CD4-positive, alpha-beta T cell treated with Interleukin-12 subunit alpha and Interleukin-12 subunit beta, for 1 hour (primary cell): Measurements from ENCODE around the gene TTC39C.

Source experiments
- DNase-seq: peaks from one replicate; pipeline ENCODE4 v3.0.0-alpha.2; 2020

TTC39C gene

DNA sequence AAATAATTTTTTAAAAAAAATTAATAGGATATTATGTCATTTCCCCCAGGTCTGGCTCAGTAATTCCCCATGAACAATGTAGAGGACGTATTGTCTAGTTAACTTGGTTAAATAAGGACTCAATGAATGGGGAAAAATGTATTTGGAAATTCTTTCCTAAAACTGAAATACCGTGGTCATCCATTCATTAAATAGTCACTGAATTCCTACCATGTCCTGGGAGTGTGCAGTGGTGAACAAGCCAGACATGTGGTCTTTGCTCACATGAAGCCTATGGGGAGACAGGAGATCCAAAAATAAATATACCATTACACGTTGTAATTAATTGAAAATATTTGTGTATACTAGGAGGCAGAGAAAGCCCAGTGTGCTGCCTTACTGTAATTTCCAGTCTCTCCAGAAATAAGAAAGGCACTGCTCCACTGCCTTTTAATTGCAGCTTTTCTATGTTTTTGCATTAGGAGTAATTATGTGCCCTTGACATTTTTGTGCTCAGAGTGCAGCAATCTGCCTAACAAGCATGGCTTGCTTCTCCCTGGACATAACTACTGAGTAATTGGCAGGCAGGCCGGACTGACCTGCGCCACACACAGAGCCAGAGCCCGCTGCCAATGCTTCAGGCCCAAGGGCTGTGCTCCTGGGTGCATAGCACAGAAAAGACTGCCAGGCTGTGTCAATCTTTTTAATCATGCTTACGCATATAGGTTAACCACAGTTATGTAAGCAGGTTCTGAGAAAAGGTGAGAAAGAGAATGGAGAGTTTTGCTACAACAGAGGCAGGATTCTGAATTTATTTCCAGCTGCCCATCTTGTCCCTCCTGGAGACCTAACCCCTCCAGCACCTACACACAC, 22.2 kb upstream of the TTC39C start:
- peak; percentile 78 for DNase-seq

DNA sequence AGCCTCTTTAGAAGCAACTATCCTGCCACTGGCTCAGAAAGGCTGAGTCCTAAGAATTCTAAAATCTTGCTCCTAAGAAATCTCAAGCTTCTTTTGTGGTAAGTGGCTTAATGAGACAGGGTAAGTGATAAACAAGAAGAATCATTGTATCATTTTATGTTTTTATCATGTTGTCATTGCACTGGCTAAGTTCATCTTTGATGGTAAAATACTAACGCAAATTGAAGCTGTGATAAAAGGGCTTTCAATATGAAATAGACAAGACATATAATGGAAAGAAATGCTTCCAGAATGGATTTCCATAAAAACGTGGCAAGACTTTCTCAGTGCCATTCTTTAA, 21.6 kb upstream of the TTC39C start:
- no peak for DNase-seq

DNA sequence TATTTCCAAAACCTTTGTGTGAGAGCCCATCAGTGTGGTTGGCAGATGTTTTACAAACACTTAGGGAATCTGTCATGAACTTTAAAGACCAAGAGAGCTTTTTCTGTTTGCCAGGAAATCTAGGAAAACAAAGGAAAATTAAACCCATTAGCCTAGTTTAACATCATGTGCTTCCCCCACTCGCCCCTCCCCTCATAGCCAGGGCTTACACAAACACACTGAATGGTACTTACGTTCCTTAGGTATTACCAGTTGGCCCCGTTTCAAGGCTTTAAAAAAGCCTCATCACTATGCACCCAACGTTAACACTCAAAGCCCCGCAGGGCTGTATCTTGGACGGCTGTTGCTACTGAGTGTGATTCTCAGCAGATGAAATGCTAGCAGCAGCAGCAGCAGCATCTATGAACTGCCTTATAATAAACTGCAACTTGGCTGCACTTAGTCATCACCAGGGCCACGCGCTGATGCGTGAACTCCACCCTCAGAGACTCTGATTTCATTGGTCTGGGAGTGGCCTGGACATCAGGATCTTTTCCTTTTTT, 20.1 kb upstream of the TTC39C start:
- DNase-seq, result peak; percentile 48

DNA sequence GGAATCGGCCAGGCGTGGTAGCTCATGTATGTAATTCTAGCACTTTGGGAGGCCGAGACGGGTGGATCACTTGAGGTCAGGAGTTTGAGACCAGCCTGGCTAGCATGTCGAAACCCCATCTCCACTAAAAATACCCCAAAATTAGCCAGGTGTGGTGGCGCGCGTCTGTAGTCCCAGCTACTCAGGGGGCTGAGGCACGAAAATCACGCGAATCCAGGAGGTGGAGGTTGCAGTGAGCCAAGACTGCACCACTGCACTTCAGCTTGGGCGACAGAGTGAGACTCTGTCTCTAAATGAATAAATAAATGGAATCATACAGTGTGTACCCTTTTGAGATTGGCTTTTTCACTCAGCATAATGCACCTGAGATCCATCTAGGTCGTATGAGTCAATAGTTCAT, 19.4 kb upstream of the TTC39C start:
- DNase-seq, result no peak

DNA sequence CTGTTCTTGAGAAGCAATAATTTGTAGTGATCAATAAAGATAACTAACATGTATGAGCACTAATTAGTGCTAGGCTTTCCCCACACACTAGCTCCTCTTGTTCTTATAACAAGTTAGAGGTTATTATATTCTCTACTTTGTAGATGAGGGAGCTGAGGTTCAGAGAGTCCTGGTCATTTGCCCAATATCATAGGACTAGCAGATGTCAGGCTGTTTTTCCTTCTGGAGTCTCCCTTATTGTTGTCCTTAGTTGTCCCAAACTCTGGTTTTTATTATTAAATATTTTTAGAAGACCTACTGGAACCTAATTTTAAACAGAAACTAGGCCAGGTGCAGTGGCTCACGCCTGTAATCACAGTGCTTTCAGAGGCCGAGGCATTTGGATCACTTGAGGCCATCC, 16.5 kb upstream of the TTC39C start:
- no peak for DNase-seq

DNA sequence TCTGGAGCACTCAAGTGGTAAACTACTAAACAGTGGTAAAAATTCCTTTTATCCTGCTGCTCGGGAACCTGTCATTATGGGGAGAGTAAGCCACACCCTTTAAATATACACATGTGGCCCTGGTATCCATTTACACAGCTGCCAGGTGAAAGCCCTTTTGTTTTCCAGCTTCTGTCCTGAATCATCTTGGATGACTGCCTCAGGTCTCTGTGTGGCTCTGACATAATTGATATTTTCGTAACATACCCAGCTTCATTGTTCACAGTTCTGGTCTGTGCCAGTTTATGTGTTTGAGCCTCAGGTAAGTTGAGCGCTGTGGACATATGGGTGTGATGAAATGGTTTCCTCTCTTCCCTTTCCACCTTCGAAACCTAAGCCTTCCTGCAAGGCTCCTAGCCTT, 15.7 kb upstream of the TTC39C start:
- DNase-seq, result no peak

DNA sequence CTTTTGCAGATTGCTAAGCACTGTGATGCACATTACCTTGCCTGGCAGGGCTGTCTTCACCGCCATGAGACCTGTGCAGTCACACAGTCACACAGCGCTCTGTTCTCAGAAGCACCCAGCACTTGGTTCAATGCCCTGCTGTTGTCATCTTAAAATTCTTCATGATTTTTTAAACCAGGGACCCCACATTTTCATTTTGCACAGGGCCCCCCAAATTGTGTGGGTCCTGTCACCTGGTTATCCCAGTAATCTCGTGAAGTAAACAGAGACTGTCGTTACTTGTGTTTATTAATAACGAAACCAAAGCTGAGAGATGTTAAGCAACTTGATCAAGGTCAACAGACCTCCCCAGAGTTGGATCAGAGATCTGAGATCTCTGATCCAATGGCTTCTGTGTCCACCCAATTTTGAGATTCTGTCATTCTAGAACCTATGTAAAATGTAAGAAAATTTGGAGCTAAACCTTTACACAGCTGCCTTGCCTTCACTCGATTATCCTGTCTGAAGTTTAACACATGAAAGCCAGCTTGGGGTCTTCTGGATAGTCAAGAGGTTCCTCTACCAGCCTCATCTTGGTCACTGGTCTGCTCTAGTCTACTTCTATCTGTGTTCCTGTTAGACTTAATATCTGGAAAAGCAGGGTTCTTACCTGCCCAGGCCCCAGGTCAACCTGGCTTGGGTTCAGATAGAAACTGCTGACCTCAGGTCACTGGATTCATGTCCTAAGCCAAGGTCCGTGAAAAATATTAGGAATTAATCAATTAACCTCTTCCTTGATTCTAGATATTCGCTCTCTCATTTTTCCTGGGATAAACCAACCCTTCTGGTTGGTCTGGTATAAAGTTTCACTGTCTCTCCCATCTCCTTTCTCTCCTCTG, 13.7 kb upstream of the TTC39C start:
- peak; percentile 43 for DNase-seq

DNA sequence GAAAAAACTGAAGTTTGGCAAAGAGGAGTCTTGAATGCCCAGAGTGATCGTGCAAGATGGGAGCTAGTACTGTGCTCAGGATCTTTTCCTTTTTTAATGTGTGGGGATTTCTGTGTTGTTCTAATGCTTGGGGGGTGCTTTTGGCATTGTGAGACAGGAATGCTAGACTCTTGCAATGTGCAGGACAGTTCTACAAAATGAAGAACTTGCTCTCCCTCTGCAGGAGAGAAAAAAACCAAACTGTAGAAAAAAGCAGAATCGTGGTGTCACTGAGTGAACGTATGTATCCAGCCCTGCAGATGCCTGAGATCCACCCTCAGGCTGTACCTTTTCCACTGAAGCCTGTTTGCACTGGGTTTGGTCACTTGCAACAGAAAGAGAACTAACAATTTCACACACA, 12.1 kb upstream of the TTC39C start:
- DNase-seq, result no peak

DNA sequence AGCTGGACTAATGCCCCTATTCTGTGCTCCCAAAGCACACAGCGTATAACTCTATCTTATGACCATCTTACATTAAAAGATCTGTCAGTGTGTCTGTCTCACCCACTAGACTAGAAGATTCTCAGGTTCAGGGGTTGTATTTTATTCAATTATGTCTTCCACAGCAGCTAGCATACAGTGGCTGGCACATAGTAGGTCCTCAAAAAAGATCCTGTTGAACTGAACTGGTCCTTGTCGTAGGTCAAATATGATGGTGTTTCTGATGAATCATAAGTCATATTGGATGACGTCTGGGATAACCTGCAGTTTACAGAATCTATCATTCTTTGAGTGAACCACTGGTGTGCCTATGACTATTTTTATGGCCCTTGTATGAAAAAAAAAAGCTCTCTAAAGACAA, 11.3 kb upstream of the TTC39C start:
- no peak for DNase-seq

DNA sequence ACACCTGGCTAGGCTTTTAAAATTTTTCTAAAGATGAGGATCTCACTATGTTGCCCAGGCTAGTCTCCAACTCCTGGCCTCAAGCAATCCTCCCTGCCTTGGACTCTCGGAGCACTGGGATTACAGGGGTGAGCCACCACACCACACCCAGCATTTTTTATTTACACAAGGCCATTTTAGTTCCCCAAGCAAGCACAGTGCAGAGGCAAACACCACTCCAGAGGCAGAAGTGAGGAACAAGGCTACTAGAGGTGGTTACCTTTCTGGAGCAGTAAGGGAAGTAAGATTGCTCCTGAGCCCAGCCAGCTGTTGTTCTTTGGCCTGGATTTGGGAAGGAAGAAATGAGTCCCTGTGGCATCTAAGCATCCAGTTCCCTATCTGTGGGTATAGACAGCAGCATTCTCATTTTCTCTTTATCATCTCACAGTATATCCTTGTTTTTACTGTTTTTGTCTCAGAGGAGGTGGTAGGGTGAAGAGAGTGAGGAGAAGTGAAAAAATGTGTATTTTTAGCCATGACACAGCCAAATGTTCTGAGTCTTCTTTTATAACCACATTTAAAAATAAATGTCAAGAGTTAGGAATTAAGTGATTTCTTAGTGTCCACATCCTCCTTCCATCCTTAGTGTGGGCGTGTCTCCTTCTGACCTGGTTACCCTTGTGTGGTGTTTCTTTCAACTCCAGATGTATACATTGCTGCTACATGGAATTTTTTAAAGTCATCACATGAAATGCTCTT, 10.5 kb upstream of the TTC39C start:
- no peak for DNase-seq

DNA sequence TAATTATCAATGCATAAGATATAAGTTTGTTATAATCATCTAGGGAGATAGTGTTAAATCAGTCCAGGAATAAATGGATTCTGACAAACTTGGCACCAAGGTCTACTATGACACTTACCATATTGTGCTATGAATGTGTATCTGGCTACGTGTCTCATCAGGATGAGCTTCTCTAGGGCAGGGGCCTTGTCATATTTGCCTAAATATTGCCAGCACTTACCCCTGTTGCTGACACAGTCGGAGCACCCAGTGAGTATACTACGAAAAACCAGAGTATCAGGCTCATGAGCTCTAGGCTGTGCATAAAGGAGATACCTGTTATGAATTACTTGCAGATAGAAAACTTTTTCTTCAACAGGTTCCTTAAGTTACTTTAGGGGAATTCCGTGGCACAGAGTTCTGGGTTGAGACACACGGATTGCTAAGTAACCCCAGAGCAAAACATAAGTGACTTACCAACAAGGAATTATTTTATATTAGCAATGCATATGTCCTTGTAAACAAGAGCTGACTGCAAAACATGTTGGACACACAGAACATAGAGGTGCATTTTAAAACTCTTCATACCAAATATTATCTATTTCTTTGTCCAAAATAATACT, 7.7 kb upstream of the TTC39C start:
- peak; percentile 46 for DNase-seq

DNA sequence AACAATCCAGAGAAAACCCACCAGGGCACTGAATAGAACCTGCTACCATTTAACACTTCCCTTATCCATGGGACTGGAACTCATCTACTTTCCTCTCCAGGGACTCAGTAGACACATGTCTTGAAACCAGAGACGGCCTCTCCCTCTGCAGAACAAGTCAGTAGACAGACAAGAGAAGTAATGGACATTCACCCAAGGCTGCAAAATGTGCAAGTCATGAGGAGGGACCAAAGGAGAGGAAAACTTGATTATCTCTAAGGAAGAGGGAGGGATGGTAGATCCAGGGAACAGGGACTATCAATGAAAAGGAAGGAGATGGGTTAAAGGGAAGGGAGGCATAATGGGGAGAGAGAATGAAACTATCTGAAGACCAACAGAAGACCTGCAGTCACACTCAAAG, 5.3 kb upstream of the TTC39C start:
- DNase-seq, result no peak

DNA sequence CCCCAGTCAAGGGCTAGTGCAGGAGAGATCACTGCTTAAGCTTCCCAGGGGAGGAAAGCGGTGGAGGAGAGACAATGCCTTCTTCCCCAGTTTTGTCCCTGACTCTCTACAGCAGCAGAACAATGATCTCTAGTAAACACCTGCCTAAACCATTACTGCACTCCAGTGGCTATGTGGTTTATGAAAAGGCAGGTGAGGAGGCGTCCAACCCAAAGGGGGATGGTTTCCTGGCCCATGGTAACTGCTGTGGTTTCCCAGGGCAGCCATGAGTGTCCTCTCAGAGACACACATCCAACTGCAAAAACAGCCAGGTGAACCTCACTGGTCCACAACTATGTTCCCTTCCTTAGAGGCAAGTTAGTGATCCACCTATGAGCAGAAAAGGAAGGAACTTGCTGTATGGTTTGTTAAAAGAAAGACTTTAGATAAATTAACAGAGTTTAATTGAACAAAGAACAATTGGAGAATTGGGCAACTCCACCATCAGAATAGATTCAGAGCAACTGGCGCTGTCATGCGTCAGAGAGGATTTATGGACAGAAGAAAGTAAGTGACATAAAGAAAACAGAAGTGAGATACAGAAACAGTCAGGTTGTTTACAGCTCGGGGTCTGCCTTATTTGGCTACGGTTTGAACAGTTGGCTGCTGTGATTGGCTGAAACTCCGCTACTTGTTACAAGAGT, 4.8 kb upstream of the TTC39C start:
- peak; percentile 58 for DNase-seq

DNA sequence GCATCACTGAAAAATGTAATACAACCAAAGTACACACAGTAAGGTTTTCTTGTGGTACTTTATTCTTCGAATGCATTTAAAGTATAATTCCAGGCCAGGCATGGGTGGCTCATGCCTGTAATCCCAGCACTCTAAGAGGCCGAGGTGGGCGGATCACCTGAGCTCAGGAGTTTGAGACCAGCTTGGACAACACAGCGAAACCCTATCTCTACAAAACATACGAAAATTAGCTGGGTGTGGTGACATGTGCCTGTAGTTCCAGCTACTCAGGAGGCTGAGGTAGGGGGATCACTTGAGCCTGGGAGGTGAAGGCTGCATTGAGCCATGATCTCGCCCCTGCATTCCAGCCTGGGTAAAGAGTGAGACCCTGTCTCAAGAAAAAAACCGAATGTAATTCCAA, 3.9 kb upstream of the TTC39C start:
- no peak for DNase-seq

DNA sequence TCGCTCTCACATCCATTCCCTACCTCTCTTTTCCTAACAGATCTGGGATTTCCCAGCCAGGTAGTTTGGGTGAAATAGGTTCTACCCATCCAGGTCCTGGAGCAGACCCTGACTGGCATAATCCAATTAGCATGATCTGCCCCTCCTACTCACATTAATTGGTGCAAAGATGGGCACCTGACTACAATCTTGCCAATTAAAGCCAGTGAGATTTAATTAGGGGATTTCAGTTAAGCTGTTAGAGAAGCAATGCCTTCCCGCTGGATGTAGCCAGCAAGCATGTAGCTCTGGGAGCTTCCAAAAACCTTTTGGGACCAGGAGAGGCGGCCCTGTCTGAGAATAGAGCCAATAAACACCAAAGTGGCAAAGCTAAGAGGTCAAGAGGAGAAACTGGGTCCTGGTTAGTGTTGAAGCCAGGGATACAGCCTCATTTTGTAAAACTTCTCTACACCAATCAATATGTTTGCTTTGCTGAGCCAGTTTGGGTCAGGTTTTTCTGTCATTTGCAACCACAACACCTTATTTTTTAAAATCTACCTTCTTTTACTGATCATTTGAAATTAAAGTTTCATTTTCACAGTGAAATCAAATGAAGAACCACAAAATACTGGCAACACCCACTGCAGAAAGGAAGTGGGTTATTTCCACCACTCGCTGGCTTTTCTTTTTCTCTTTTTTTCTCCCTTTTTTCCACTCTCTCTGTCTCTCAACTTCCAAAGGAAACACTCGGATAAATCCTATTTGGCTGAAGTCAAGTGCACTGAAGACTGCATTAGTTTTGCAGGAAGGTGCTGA, 3.2 kb upstream of the TTC39C start:
- peak; percentile 60 for DNase-seq

DNA sequence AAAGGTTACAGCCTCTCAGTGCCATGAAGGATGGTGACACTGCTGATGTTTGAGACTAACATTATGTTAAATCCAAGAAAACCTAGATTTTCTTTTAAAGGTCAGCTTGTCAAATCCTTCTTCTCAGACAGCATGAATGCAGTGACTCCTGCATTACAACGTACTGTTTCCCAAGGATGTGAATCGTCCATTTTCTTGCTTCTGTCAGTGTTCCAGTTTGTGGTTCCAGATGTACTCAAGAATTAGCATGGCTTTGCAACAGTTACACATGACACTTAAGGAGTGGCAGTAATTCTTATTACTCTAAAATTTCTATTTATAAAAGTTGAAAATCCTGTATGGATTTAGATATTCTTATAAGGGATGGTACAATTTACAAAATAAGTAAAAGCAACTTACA, 1.5 kb upstream of the TTC39C start:
- no peak for DNase-seq

DNA sequence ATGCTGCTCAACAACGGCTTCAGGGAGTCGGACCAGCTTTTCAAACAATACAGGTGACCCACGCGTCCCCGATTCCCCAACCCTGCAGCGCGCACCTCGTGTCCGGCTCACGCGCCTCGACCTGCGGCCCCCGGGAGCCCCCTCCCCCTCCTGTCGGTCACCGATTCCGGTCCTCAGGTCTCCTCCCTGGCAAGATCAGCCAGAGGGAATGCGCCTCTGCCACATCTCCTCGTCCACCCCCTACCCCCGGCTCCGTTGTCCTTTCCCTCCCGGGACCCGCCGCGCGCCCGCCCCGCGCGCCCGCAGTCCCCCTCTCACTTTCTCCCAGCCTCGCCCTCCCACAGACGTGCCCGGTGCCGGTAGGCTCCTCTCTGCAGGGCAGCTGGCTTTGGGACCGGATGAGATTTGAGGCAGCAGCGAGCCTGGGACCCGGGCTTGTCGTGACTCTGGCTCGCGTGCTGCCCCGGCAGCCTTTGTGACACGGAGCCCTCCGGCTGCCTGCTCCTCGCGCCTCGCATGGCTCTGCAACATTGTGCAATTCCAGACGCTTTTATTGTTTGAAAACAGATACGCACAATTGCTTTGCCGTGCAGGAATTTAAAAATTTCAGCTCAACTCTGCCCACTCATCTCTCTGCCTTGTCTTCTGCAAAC, 558 bp downstream of the TTC39C start:
- peak; percentile 43 for DNase-seq

DNA sequence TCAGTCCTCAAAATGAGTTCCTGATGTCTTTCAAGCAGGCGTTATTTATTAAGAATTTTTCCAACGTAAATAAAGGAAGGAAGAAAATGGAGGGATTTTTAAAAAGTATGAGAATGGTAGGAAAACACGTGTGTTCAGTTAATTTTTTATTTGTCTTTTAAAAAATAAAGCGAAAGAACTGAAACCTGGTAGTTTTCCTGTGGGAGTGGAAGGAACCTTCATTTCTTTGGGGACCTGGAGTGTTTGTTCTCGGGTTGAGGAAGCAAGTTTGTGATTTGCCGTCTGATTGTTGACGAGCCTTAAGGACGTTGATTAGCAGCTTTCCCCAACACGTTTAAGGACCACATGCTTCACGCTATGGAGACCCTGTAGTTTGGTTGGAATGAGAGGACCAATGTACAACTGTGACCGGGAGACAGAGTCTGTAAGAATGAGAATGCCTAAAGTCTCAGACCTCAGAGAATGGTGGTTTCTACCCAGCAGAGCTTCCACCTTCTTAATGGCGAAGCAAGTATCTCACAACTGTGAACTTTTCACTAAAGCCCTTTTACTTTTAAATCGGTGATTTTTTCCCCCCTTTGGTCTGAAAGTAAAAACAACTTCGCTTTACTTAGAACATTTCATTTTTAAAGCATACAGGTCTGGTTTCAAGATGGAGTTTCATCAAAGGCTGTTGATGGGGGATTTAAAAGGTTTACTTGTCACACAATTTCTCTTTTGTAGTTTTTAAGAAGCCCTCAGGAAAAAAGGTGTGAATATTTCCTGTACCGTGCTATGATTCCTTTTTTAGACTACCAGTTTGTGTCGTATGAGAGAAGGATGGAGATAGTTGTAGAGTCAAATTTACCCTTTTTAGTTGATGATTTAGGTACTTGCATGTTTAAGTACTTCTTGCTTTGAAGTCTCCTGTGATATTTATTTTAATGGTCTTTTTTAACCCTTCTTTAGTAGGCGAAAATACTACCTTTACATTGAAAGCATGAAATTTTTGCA, 1.4 kb downstream of the TTC39C start:
- no peak for DNase-seq

DNA sequence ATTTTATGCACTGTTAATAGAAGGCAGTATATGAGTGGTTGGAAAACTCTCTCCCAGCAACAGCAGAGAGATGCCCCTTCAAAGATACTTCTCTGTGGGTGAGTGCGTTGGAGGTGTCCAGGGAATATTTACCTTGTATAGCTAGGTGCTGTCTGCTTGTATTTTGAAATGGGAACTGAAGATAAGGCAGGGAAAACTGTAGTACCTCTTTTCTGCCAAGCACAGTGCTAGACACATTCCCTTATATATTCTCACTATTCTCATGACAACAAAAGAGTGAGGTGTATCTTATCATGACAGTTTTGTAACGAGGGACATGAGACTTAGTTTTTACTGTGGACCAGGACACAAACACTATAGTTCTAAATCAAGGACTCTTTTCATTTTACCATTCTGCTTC, 2.1 kb downstream of the TTC39C start:
- DNase-seq, result no peak
